Measurements from ENCODE around the gene E2F8. TPM values are rescaled to one million over a fixed set of nuclear protein-coding genes. Genes with fewer than 3 reads are reported as not detected.

E2F8 gene
- polyA plus RNA-seq, 1 of the 3 experiments (the other 2 are of a cell fraction) = 2.7 TPM

DNA sequence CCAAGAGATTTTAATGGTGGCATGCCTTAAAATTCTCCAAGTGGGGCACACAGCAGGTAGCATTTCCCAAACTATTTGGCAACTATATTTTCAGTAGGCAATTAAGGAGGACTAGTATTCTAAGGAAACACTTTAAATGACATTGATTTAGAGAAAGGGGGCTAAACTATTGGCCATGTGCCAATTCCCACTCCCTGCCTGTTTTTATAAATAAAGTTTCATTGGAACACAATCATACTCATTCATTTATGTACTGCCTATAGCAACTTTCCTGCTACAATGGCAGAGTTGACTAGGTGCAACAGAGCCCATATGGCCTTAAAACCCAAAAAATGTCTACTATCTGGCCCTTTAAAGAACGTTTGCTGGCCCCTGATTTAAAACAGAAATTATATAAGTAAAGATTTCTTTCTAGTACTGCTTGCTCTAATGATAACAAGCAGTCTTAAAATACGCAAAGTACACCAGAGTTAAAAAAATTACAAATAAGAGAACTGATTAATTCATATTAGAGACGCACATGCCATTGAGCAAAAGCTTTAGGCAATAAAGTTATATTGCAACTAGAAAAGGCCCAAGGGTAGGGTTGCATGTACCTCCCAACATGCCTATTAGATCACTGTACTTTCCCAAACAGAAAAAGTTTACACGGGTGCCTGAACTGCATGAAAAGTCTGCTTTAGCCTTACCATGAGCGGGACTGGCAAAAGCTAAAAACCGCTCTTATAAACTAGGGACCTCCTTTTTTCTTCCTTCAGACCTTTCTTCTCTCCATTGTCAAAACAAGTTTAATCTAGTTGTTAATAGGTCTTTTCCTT lies 14.2 kb downstream of the E2F8 start:
- H3K79me2 ChIP-seq (ENCODE audit: insufficient read depth) = no peaks in the 10 kb centered on the region
- H3K9me3 ChIP-seq = no peaks in the 10 kb centered on the region
- H3K4me1 ChIP-seq (ENCODE audit: control insufficient read depth in 1 of 2, insufficient read depth in 2 of 2, low read depth in 1 of 2, low read length in 1 of 2) = no peaks in the 10 kb centered on the region
- TF ChIP-seq NRF1 (IDR thresholded peaks at IDR 0.05; ENCODE audit: low read depth, low read length) (no peak), SIN3A (IDR thresholded peaks at IDR 0.05; ENCODE audit: borderline replicate concordance, low read depth, low read length) (no peak), TCF12 (IDR thresholded peaks at IDR 0.05) (no peak), EP300 (IDR thresholded peaks at IDR 0.05; ENCODE audit: borderline replicate concordance in 1 of 2, low read depth in 1 of 2, low read length in 1 of 2) (no peak), SMC3 (IDR thresholded peaks at IDR 0.05; ENCODE audit: low read depth, low read length) (no peak), RCOR1 (IDR thresholded peaks at IDR 0.05; ENCODE audit: low read length) (no peak), GATA2 (CRISPR knock-in tag; IDR thresholded peaks at IDR 0.05) (no peak), CHD2 (IDR thresholded peaks at IDR 0.05; ENCODE audit: low read length, partially characterized antibody) (no peak)
- TF ChIP-seq, protein P1, sequence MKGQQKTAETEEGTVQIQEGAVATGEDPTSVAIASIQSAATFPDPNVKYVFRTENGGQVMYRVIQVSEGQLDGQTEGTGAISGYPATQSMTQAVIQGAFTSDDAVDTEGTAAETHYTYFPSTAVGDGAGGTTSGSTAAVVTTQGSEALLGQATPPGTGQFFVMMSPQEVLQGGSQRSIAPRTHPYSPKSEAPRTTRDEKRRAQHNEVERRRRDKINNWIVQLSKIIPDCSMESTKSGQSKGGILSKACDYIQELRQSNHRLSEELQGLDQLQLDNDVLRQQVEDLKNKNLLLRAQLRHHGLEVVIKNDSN (IDR thresholded peaks at IDR 0.05; ENCODE audit: borderline replicate concordance, low read depth) = no peak
- TF ChIP-seq, protein P2, sequence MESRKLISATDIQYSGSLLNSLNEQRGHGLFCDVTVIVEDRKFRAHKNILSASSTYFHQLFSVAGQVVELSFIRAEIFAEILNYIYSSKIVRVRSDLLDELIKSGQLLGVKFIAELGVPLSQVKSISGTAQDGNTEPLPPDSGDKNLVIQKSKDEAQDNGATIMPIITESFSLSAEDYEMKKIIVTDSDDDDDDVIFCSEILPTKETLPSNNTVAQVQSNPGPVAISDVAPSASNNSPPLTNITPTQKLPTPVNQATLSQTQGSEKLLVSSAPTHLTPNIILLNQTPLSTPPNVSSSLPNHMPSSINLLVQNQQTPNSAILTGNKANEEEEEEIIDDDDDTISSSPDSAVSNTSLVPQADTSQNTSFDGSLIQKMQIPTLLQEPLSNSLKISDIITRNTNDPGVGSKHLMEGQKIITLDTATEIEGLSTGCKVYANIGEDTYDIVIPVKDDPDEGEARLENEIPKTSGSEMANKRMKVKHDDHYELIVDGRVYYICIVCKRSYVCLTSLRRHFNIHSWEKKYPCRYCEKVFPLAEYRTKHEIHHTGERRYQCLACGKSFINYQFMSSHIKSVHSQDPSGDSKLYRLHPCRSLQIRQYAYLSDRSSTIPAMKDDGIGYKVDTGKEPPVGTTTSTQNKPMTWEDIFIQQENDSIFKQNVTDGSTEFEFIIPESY (IDR thresholded peaks at IDR 0.05; ENCODE audit: borderline replicate concordance, low read depth) = no peak
- CTCF ChIA-PET = interaction anchor here (1.0 kb wide), 1 partner anchor 149 kb away, joined by 3 read pairs; no protein-coding TSS in a partner anchor
- H3K4me3 ChIP-seq (ENCODE audit: low read depth in 2 of 2, low read length in 1 of 2) = no peak overlapping the region
- no peak for DNase-seq
- no peaks in the 10 kb centered on the region for H4K20me1 ChIP-seq (ENCODE audit: insufficient read depth)
- no peaks in the 10 kb centered on the region for H3K9me2 ChIP-seq
- WGBS (ENCODE audit: low lambda C conversion rate) = 92% methylated on average over 6 of the region's 6 CpGs
- H3K27ac ChIP-seq (ENCODE audit: low read depth in 2 of 2, low read length in 1 of 2) = no peak overlapping the region
- no peaks in the 10 kb centered on the region for H3F3A ChIP-seq (replicated peaks; ENCODE audit: insufficient read depth)
- POLR2A ChIA-PET = no interaction called here
- no peak overlapping the region for H3K4me2 ChIP-seq
- no peaks in the 10 kb centered on the region for H3K27me3 ChIP-seq (ENCODE audit: insufficient read depth)
- no peak overlapping the region for H3K9ac ChIP-seq
- H3K36me3 ChIP-seq (replicated peaks in 1 of 2; ENCODE audit: control insufficient read depth in 1 of 2, insufficient read depth in 2 of 2, low read length in 1 of 2) = peaks cover 0 to 7% of the 10 kb centered on the region in 2 experiments
- no peak overlapping the region for H2AFZ ChIP-seq (ENCODE audit: low read depth)

DNA sequence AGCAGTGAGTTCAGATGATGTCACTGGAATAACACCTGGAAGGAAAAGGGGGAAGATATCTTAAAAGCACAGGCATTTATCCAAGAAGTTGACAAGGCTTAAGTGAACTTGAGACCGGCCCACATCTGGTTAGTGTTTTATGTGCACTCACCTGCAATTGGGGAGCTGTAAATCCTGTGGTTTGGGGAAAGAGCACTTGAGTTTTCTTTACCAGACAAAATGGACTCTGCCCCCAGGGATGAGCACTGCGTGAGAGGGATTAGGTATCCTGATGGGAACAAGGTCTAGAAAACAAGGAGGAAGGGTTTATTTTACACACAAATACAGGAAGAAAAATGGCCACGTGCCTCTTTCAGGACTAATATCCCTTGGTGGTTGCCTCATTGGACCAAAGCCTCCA lies 15.2 kb downstream of the E2F8 start:
- Histone ChIP-seq H3K36me3 (replicated peaks in 1 of 2; ENCODE audit: control insufficient read depth in 1 of 2, insufficient read depth in 2 of 2, low read length in 1 of 2) (peaks cover 0 to 7% of the 10 kb centered on the region in 2 experiments), H3K27me3 (ENCODE audit: insufficient read depth) (no peaks in the 10 kb centered on the region), H3F3A (replicated peaks; ENCODE audit: insufficient read depth) (no peaks in the 10 kb centered on the region), H3K9ac (no peak overlapping the region), H2AFZ (ENCODE audit: low read depth) (no peak overlapping the region), H3K9me3 (no peaks in the 10 kb centered on the region), H3K4me2 (no peak overlapping the region), H3K4me1 (ENCODE audit: control insufficient read depth in 1 of 2, insufficient read depth in 2 of 2, low read depth in 1 of 2, low read length in 1 of 2) (no peaks in the 10 kb centered on the region; a peak in 1 of 4 replicates), H3K9me2 (no peaks in the 10 kb centered on the region), H3K79me2 (ENCODE audit: insufficient read depth) (no peaks in the 10 kb centered on the region), H3K27ac (ENCODE audit: low read depth in 2 of 2, low read length in 1 of 2) (no peak overlapping the region), H3K4me3 (ENCODE audit: low read depth in 2 of 2, low read length in 1 of 2) (no peak overlapping the region), H4K20me1 (ENCODE audit: insufficient read depth) (no peaks in the 10 kb centered on the region)
- CTCF ChIA-PET = no interaction called here
- TF ChIP-seq, protein P3, sequence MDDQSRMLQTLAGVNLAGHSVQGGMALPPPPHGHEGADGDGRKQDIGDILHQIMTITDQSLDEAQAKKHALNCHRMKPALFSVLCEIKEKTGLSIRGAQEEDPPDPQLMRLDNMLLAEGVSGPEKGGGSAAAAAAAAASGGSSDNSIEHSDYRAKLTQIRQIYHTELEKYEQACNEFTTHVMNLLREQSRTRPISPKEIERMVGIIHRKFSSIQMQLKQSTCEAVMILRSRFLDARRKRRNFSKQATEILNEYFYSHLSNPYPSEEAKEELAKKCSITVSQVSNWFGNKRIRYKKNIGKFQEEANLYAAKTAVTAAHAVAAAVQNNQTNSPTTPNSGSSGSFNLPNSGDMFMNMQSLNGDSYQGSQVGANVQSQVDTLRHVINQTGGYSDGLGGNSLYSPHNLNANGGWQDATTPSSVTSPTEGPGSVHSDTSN (IDR thresholded peaks at IDR 0.05) = no peak
- DNase-seq = no peak
- 96% methylated on average over 3 of the region's 3 CpGs for WGBS (ENCODE audit: low lambda C conversion rate)
- POLR2A ChIA-PET = no interaction called here
